Iris pigment epithelial cell (primary cell): ENCODE data around the gene ESPL1.
"Not testable (repeated sequence)": the region's sequence is repeated elsewhere in the genome, so short reads cannot be mapped to it uniquely, and the experiment has no call there.

Source experiments
- DNase-seq: peaks from one replicate; pipeline ENCODE4 v3.0.0-alpha.2; 2011; ENCODE audit warnings: low read depth

ESPL1 gene

GRCh38 chr12:53258541-53259539, 9.3 kb upstream of the ESPL1 start:
- no peak for DNase-seq

GRCh38 chr12:53259891-53260290, 8.2 kb upstream of the ESPL1 start:
- DNase-seq: no peak

DNA sequence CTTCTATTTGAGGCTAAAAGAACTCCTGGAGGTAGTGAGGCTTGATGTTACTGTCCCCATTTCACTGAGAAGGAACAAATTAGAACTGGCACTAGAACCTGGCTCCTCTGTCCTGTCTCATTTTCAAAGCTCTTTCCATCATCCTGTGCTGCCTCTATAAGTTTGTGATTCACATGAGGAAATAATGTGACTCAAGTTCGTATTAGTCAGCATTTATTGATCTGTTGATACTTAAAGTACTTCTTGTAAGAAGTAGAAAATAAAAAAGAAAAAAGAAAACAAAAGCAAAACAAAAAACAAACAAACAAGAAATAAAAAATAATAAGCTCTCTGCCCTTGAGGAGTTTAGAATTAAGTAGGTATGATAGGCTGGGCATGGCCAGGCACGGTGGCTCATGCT, 2.3 kb upstream of the ESPL1 start:
- DNase-seq: no peak

DNA sequence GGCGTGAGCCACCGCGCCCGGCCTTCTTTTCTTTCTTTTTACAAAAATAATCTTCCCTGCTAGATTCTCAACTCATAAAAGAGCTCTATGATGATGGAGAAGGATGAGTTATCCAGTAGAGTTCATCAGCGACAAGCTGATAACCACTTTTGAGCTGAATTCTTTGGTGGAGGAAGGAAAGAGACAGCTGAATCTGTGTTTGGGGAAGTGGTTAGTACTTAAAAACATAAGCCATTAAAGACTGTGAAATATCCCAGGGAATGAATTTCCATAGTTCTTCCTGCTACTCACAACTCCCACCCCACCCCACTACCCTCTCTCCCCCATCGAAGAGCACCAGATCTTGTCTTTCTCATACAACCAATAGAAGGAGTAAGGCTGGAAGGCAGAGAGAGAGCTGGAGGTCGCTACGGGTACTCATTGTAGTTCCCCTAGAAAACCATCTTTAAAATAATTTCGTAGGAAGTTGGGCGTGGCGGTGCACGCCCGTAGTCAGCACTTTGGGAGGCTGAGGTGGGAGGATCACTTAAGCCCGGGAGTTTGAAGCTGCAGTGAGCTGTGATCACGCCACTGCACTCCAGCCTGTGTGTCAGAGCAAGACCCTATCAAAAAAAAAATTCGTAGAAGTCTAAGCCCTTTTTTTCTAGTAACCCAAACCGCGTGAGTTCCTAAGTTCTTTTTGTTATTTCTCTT, 647 bp upstream of the ESPL1 start:
- DNase-seq: no peak

GRCh38 chr12:53268630-53269562, 797 bp downstream of the ESPL1 start:
- no peak for DNase-seq

DNA sequence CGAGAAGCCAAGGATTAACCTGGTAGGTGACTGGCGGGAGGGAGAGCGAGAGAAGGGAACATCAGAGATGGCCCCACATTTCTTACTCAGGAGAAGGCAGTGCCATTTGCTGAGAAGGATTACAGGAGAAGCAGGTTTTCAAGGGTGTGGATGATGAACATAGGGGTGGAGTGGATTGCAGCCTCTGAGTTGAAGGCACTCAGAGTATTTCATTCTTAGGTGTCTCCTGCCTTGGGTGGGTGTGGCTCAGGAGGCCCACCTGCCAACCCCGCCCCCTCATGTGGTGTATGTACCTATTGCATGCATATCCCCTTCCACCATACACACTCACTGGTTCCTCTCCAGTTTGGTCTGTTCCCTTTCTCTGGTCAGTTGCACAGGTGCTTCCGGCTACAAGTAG, 6.3 kb downstream of the ESPL1 start:
- no peak for DNase-seq

GRCh38 chr12:53276511-53276910, 8.4 kb downstream of the ESPL1 start:
- DNase-seq: no peak

GRCh38 chr12:53277981-53278380, 9.9 kb downstream of the ESPL1 start:
- no peak for DNase-seq

DNA sequence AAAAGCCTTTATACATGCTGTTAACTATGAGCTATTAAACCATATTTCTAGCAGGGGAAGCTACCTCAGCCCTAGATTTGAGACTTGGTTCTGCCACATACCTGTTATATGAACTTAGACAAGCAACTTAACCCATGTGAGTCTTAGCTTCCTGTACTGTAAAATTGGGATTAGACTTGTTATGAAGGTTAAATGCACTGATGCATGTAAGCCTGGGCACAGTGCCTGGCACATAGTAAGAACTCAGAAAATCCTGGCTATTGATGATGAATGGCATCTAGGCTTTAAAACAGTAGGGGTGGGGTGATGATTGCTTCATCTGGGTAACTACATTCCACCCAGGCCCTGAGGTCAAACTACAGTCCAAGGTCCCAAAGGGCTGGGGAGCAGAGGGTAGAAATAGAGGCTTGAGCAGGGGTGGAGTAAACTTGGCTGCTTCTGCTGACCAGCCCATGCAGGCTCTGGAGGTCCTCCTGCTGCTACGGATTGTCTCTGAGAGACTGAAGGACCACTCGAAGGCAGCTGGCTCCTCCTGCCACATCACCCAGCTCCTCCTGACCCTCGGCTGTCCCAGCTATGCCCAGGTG, 11.3 kb downstream of the ESPL1 start:
- no peak for DNase-seq

- DNase-seq: no peak
Measured at GRCh38 chr12:53279888-53280498, 11.9 kb downstream of the ESPL1 start.

GRCh38 chr12:53286448-53286847, 18.3 kb downstream of the ESPL1 start:
- no peak for DNase-seq

- DNase-seq: peak; percentile 51
Measured at GRCh38 chr12:53287741-53288216, 19.7 kb downstream of the ESPL1 start.

GRCh38 chr12:53288322-53288721, 20.2 kb downstream of the ESPL1 start:
- peak; percentile 11 for DNase-seq

GRCh38 chr12:53289891-53290290, 21.8 kb downstream of the ESPL1 start:
- no peak for DNase-seq

- DNase-seq: peak; percentile 40
Measured at GRCh38 chr12:53290661-53291060, 22.6 kb downstream of the ESPL1 start.

DNA sequence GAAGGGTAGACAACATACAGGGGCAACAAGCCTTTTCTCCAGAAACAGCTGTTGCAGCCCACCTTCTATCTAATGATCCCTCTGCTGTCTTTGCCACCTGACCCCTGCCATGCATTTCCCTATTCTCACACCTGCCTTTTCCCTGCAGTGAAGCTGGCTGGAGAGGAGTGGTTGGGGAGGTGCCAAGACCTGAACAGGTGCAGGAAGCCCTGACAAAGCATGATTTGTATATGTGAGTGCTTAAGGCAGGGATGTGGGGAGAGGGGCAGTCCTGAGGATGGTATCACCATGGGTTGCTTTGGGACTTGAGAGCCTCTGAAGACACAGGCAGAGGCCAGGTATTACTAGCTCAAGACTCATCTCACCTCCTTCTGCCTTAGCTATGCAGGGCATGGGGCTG, 24.3 kb downstream of the ESPL1 start:
- no peak for DNase-seq

DNA sequence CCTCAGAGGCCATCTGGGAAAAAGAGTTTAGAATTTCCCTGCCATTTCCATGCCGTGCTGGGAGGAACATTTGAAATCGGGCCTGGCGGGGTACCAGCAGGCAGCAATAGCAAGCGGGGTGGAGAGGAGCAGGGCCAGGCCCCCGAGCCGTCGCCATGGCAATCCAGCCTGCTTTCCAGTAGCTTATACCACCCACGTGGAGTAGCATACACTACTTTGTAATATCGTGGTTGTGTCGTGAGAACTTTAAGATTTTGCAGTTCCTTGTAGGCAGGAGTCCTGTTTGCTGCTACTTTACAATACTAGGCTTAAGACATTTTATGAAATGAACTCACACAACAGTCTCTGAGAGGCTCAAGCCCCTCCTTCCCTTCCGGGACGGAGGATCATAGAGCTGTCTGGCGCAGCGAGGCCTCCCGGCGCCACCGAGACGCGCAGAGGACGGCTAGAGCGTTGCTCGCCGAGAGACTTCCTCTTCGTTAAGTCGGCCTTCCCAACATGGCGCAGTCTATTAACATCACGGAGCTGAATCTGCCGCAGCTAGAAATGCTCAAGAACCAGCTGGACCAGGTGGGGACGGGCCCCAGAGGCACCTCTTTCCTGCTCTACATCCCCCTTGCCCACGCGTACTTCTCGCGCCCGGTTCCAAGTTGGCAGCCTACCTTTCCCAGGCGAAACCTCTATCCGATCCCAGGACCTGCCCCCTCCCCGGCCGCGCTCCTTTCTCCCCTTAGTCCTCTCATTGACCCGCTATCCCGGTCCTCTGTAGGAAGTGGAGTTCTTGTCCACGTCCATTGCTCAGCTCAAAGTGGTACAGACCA, 27.2 kb downstream of the ESPL1 start, which contains the start of gene PFDN5:
Gene PFDN5, plus strand, starts transcription at position 473 of the 821 bp plus-strand sequence. Its CDS starts 26 bp downstream, at position 499.
- DNase-seq: peak; percentile 95

- DNase-seq: no peak
Measured at GRCh38 chr12:53295891-53296219, 27.8 kb downstream of the ESPL1 start.

DNA sequence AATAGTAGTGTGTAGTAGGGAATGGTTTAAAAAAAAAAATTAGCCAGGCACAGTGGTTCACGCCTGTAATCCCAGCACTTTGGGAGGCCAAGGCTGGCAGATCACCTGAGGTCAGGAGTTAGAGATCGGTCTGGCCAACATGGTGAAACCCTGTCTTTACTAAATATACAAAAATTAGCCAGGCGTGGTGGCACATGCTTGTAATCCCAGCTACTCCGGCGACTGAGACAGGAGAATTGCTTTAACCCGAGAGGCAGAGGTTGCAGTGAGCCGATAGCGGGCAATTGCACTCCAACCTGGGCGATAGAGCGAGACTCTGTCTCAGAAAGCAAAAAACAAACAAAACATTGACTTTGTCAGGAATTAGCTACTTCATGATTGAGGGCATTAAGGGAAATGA, 29.0 kb downstream of the ESPL1 start:
- DNase-seq: not testable (repeated sequence)

DNA sequence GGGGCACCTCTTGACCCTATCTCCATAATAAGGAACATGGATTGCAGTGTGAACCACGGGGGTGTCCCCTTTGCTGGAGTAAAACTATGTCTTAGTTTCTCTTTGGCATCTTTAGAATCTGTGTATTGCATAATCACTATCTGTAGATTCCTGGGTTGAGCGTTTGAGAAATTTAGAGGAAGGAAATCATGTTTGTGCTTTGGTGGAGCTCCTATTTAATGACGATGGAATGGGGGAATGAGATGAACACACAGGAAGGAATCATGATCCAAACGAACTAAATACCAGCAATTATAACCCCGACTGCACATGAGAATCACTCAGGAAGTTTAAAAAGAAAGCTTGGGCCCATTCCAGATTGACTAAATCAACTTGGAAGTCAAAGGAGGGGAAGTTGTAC, 30.1 kb downstream of the ESPL1 start:
- peak; percentile 96 for DNase-seq
